ENCODE measurements around the gene WNK2. TPM values are rescaled to one million over a fixed set of nuclear protein-coding genes. Genes with fewer than 3 reads are reported as not detected.

Gene WNK2
- total and polyA plus RNA-seq, 4 donors, result 0.13 to 3.7 (median 2.9) TPM

DNA sequence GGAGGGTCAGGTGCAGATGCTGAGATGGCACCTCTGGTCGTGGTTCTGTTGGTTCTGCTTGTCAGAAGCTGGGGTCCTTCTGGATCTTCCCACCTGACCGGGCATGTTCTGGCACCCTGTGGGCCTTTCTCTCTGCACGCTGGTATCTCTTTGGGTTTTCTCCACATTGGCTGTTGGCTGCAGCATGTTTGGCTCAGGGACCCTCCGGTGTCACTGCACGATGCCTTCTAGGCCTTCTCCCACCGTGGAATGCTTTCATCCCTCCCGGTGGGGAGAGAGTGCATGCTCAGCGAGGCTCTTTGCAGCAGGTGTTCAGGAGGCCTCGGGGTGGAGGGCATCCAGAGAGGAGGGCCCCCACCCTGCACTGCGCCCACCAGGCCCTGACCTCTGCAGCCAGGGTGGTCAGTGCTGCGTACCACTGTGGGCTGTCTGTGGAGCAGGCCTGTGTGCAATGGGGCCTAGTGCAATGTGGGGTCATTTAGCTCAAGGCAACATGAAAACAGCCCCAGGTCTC lies 119.4 kb downstream of the WNK2 start:
- no peaks in the 10 kb centered on the region for H3K36me3 ChIP-seq (ENCODE audit: control insufficient read depth in 1 of 2, insufficient read depth in 2 of 2, low read length in 1 of 2)
- H3K4me1 ChIP-seq (ENCODE audit: control insufficient read depth in 1 of 2, insufficient read depth in 2 of 2, low read length in 2 of 2), result no peaks in the 10 kb centered on the region
- H3K9me3 ChIP-seq (ENCODE audit: control insufficient read depth, low read length), result no peaks in the 10 kb centered on the region
- no peaks in the 10 kb centered on the region for H3K27me3 ChIP-seq (ENCODE audit: control insufficient read depth in 1 of 2, insufficient read depth in 2 of 2, low read length in 1 of 2)
- intact Hi-C loops (cut with DNase I), result loop anchor here (2.0 to 10.0 kb wide), 2 partner anchors 143 to 299 kb away; no protein-coding TSS in a partner anchor
- ATAC-seq (ENCODE audit: low FRiP score), result no peak
- 96 to 97% methylated on average over 11 of the region's 11 CpGs for WGBS, 2 donors
- H3K27ac ChIP-seq (ENCODE audit: low read depth in 1 of 2, low read length in 2 of 2), result no peak overlapping the region
- peak; percentile 17 to 27 for DNase-seq
- H3K4me3 ChIP-seq (ENCODE audit: low read length in 2 of 2), result no peak overlapping the region

DNA sequence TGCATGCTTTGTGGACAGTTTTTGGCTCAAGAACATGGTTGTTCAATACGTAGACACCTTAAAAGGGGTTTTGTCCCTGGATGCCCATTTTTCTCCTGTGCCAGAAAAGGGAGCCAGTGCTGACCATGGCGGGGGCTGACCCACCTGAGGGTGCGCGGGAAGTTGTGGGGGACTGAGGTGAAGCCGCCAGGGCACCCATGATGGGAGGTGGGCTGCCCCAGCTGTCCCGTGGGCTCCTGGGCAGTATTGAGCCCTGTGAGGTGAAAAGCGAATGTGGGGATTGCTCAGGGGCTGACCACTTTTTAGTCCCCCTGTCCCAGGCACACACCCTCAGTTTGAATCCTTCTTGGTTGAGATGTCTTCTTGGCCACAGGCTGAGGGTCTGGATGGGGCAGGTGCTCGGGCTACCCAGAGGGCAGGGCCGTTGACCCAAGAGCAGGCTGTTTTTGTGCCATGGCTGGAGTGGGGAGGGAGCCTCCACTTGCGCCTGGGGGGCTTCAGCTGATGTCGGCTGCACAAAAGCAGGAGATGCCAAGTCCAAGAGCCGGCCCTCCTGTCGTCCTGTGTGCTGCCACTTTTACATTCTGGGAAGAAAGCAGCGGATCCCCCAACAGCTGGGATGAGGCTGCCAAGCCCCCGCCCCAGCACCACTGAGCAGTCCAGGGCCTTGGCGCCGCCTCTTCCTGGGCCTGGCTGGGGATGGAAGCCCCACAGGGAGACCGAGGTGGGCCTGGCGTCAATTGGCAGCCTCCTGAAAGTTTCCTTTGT lies 120.1 kb downstream of the WNK2 start:
- ATAC-seq (ENCODE audit: low FRiP score) (no peak), DNase-seq (peak; percentile 36 to 67)
- 92 to 93% methylated on average over 19 of the region's 19 CpGs for WGBS, 2 donors
- no peaks in the 10 kb centered on the region for H3K4me1 ChIP-seq (ENCODE audit: control insufficient read depth in 1 of 2, insufficient read depth in 2 of 2, low read length in 2 of 2)
- intact Hi-C loops (cut with DNase I), result loop anchor here (2.0 to 10.0 kb wide), 3 partner anchors 143 to 299 kb away; no protein-coding TSS in a partner anchor
- H3K36me3 ChIP-seq (ENCODE audit: control insufficient read depth in 1 of 2, insufficient read depth in 2 of 2, low read length in 1 of 2), result no peaks in the 10 kb centered on the region
- no peaks in the 10 kb centered on the region for H3K27me3 ChIP-seq (ENCODE audit: control insufficient read depth in 1 of 2, insufficient read depth in 2 of 2, low read length in 1 of 2)
- no peak overlapping the region for H3K27ac ChIP-seq (ENCODE audit: low read depth in 1 of 2, low read length in 2 of 2)
- H3K4me3 ChIP-seq (ENCODE audit: low read length in 2 of 2), result no peak overlapping the region
- H3K9me3 ChIP-seq (ENCODE audit: control insufficient read depth, low read length), result no peaks in the 10 kb centered on the region

- no peaks in the 10 kb centered on the region for H3K27me3 ChIP-seq (ENCODE audit: control insufficient read depth in 1 of 2, insufficient read depth in 2 of 2, low read length in 1 of 2)
Observed at GRCh38 chr9:93304574-93305496, 120.9 kb downstream of the WNK2 start.

DNA sequence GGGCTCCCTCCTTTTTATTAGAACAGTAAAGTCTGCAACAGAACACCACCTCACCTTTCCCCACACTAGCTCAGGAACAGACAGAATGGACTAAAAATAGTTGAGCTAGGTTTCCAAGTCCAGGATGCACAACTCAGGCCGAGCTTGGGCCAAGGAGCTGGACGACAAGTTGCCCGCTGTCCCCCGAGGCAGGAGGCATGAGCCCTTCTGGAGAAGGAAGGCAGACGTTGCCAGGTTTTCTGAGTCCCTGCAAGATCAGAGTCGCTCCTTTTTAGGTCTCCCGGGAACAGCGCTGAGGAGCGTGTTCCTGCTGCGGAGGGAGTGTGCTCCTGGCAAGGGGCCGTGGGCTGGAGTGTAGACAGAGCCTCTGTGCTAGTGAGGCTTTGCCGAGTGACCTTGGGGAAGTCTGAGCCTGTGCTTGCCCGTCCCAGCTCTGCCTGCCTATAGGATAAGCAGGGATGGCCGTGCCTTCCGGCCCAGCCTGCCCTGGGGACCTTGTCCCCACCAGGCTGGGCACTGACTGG lies 121.6 kb downstream of the WNK2 start:
- WGBS, 2 donors, result 47 to 52% methylated on average over 15 of the region's 15 CpGs
- no peaks in the 10 kb centered on the region for H3K36me3 ChIP-seq (ENCODE audit: control insufficient read depth in 1 of 2, insufficient read depth in 2 of 2, low read length in 1 of 2)
- no peaks in the 10 kb centered on the region for H3K4me1 ChIP-seq (ENCODE audit: control insufficient read depth in 1 of 2, insufficient read depth in 2 of 2, low read length in 2 of 2)
- no peak overlapping the region for H3K4me3 ChIP-seq (ENCODE audit: low read length in 2 of 2)
- no peak overlapping the region for H3K27ac ChIP-seq (ENCODE audit: low read depth in 1 of 2, low read length in 2 of 2)
- intact Hi-C loops (cut with DNase I), result loop anchor here (1.0 to 10.0 kb wide), 3 partner anchors 145 to 301 kb away; no protein-coding TSS in a partner anchor
- DNase-seq, result peak; percentile 58 to 77
- ATAC-seq (ENCODE audit: low FRiP score), result peak; percentile 33
- H3K9me3 ChIP-seq (ENCODE audit: control insufficient read depth, low read length), result no peaks in the 10 kb centered on the region
- no peaks in the 10 kb centered on the region for H3K27me3 ChIP-seq (ENCODE audit: control insufficient read depth in 1 of 2, insufficient read depth in 2 of 2, low read length in 1 of 2)

More at GRCh38 chr9:93304574-93305496, 120.9 kb downstream of the WNK2 start:
- Histone ChIP-seq H3K36me3 (ENCODE audit: control insufficient read depth in 1 of 2, insufficient read depth in 2 of 2, low read length in 1 of 2) (no peaks in the 10 kb centered on the region), H3K4me1 (ENCODE audit: control insufficient read depth in 1 of 2, insufficient read depth in 2 of 2, low read length in 2 of 2) (no peaks in the 10 kb centered on the region), H3K27ac (ENCODE audit: low read depth in 1 of 2, low read length in 2 of 2) (peak overlapping the region in 1 of 2 donors; percentile 7), H3K4me3 (ENCODE audit: low read length in 2 of 2) (no peak overlapping the region), H3K9me3 (ENCODE audit: control insufficient read depth, low read length) (no peaks in the 10 kb centered on the region)
- WGBS, 2 donors, result 51% methylated on average over 17 of the region's 17 CpGs
- intact Hi-C loops (cut with DNase I), result loop anchor here (1.0 to 10.0 kb wide), 3 partner anchors 145 to 300 kb away; no protein-coding TSS in a partner anchor
- ATAC-seq (ENCODE audit: low FRiP score) (peak; percentile 62), DNase-seq (peak; percentile 54 to 87)

DNA sequence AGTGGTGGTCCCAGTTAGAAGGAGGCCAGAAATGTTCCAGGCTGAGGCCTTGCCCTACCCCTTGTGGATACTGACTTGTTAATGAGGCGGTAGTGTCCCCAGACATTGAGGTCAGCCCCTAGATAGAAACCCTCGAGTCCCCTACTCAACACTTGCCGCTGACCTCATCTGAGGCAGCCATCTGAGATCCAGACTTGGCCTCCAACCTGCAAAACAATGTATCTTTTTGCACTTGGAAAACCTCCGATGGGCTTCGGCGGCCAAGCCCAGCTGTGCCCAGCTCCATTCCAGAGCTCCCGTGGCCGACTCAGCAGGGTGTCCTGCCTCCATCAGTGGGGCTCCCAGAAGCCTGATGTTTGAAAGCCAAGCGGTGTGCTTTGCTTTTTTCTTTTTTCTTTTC lies 122.1 kb downstream of the WNK2 start:
- H3K27me3 ChIP-seq (ENCODE audit: control insufficient read depth in 1 of 2, insufficient read depth in 2 of 2, low read length in 1 of 2), result no peaks in the 10 kb centered on the region
- ATAC-seq (ENCODE audit: low FRiP score) (no peak), DNase-seq (peak; percentile 39 to 62)
- WGBS, 2 donors, result 56 to 64% methylated on average over 9 of the region's 9 CpGs
- no peak overlapping the region for H3K4me3 ChIP-seq (ENCODE audit: low read length in 2 of 2)
- no peaks in the 10 kb centered on the region for H3K36me3 ChIP-seq (ENCODE audit: control insufficient read depth in 1 of 2, insufficient read depth in 2 of 2, low read length in 1 of 2)
- no peak overlapping the region for H3K27ac ChIP-seq (ENCODE audit: low read depth in 1 of 2, low read length in 2 of 2)
- intact Hi-C loops (cut with DNase I), result loop anchor here (10.0 kb wide), 1 partner anchor 301 kb away; no protein-coding TSS in a partner anchor
- no peaks in the 10 kb centered on the region for H3K4me1 ChIP-seq (ENCODE audit: control insufficient read depth in 1 of 2, insufficient read depth in 2 of 2, low read length in 2 of 2)
- no peaks in the 10 kb centered on the region for H3K9me3 ChIP-seq (ENCODE audit: control insufficient read depth, low read length)

DNA sequence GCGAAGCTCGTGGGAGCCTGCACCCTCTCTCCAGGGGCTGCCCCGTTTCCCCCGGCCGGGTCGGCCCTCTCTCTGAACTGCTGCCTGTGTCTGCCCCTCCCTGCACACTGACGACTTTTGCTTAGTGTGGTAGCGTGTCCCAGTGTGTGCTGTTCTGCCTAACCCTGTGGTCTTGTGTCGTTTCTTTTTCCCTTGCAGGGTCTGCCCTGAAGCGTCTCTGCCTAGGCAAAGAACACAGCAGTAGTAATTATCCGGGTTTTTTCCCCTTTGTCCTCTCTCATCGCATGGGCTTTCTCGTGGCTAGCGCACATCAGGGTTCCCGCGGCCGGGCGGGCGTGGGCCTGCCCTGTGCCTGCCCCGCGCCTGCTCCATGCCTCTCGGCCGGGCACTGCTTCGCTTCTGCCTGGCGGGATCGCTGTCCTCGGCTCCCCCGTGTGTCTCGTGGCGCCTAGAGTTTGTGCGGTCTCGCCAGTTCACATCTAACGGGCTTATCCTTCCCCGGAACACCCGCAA lies 122.7 kb downstream of the WNK2 start:
- H3K4me3 ChIP-seq (ENCODE audit: low read length in 2 of 2), result no peak overlapping the region
- no peak overlapping the region for H3K27ac ChIP-seq (ENCODE audit: low read depth in 1 of 2, low read length in 2 of 2)
- no peaks in the 10 kb centered on the region for H3K4me1 ChIP-seq (ENCODE audit: control insufficient read depth in 1 of 2, insufficient read depth in 2 of 2, low read length in 2 of 2)
- intact Hi-C loops (cut with DNase I), result loop anchor here (10.0 kb wide), 1 partner anchor 302 kb away; no protein-coding TSS in a partner anchor
- no peaks in the 10 kb centered on the region for H3K36me3 ChIP-seq (ENCODE audit: control insufficient read depth in 1 of 2, insufficient read depth in 2 of 2, low read length in 1 of 2)
- no peaks in the 10 kb centered on the region for H3K27me3 ChIP-seq (ENCODE audit: control insufficient read depth in 1 of 2, insufficient read depth in 2 of 2, low read length in 1 of 2)
- no peaks in the 10 kb centered on the region for H3K9me3 ChIP-seq (ENCODE audit: control insufficient read depth, low read length)
- DNase-seq, result peak; percentile 31 to 60
- WGBS, 2 donors, result 92 to 94% methylated on average over 35 of the region's 35 CpGs
- no peak for ATAC-seq (ENCODE audit: low FRiP score)

GRCh38 chr9:93307468-93308157 lies 123.7 kb downstream of the WNK2 start:
- Histone ChIP-seq H3K27me3 (ENCODE audit: control insufficient read depth in 1 of 2, insufficient read depth in 2 of 2, low read length in 1 of 2) (no peaks in the 10 kb centered on the region), H3K36me3 (ENCODE audit: control insufficient read depth in 1 of 2, insufficient read depth in 2 of 2, low read length in 1 of 2) (no peaks in the 10 kb centered on the region), H3K4me3 (ENCODE audit: low read length in 2 of 2) (no peak overlapping the region), H3K9me3 (ENCODE audit: control insufficient read depth, low read length) (no peaks in the 10 kb centered on the region), H3K4me1 (ENCODE audit: control insufficient read depth in 1 of 2, insufficient read depth in 2 of 2, low read length in 2 of 2) (no peaks in the 10 kb centered on the region), H3K27ac (ENCODE audit: low read depth in 1 of 2, low read length in 2 of 2) (no peak overlapping the region)
- WGBS, 2 donors, result 89 to 92% methylated on average over 24 of the region's 24 CpGs
- ATAC-seq (ENCODE audit: low FRiP score), result no peak
- peak; percentile 24 to 65 for DNase-seq
- intact Hi-C loops (cut with DNase I), result loop anchor here (10.0 kb wide), 1 partner anchor 303 kb away; no protein-coding TSS in a partner anchor
